ENCODE results near the gene TRAM2.

Gene TRAM2

GRCh38 chr6:52531834-52532233 lies 45.0 kb downstream of the TRAM2 start:
- no peak for DNase-seq

- no peak for DNase-seq
These were observed 45.5 kb downstream of the TRAM2 start for GRCh38 chr6:52531396-52531795.

GRCh38 chr6:52530351-52530750 lies 46.5 kb downstream of the TRAM2 start:
- no peak for DNase-seq

GRCh38 chr6:52529311-52529710 lies 47.5 kb downstream of the TRAM2 start:
- DNase-seq = no peak

GRCh38 chr6:52527436-52527835 lies 49.4 kb downstream of the TRAM2 start:
- DNase-seq = no peak

- no peak for DNase-seq
These were observed 50.2 kb downstream of the TRAM2 start for GRCh38 chr6:52526634-52527033.

GRCh38 chr6:52524918-52525317 lies 51.9 kb downstream of the TRAM2 start:
- no peak for DNase-seq

GRCh38 chr6:52523378-52524142 lies 53.3 kb downstream of the TRAM2 start:
- no peak for DNase-seq

GRCh38 chr6:52522655-52523054 lies 54.2 kb downstream of the TRAM2 start:
- no peak for DNase-seq

- no peak for DNase-seq
These were observed 54.7 kb downstream of the TRAM2 start for GRCh38 chr6:52522151-52522626.

GRCh38 chr6:52519618-52520017 lies 57.2 kb downstream of the TRAM2 start:
- DNase-seq = no peak

- no peak for DNase-seq
These were observed 58.4 kb downstream of the TRAM2 start for GRCh38 chr6:52518279-52518945.

- DNase-seq = peak in 41 of 51 donors; percentile 3 to 88 (median 38)
These were observed 59.2 kb downstream of the TRAM2 start for GRCh38 chr6:52517502-52518278.

GRCh38 chr6:52516943-52517342 lies 59.9 kb downstream of the TRAM2 start:
- DNase-seq = no peak

GRCh38 chr6:52516269-52516668 lies 60.6 kb downstream of the TRAM2 start:
- DNase-seq = no peak

- no peak for DNase-seq
These were observed 61.5 kb downstream of the TRAM2 start for GRCh38 chr6:52515219-52515960.

GRCh38 chr6:52514514-52514913 lies 62.3 kb downstream of the TRAM2 start:
- DNase-seq = peak in 1 of 51 donors; percentile 25

GRCh38 chr6:52513896-52514295 lies 63.0 kb downstream of the TRAM2 start:
- no peak for DNase-seq

- DNase-seq = no peak
These were observed 63.4 kb downstream of the TRAM2 start for GRCh38 chr6:52513464-52513863.

GRCh38 chr6:52512199-52512598 lies 64.7 kb downstream of the TRAM2 start:
- peak in 4 of 51 donors; percentile 6 to 34 (median 13) for DNase-seq

GRCh38 chr6:52511572-52512151 lies 65.2 kb downstream of the TRAM2 start:
- peak in 1 of 51 donors; percentile 12 for DNase-seq

Data from hypothalamus (tissue), 51 donors.